HEK293 (cell line): ENCODE measurements around the gene CDKN2AIP.
"Not testable (repeated sequence)": the region's sequence is repeated elsewhere in the genome, so short reads cannot be mapped to it uniquely, and the experiment has no call there.

Experiments
- BCL11A ChIP-seq: fragments of 450-650 bp; formaldehyde crosslinking; IDR thresholded peaks from 2 replicates; pipeline ENCODE4 v1.5.1; 2016; ENCODE audit warnings: low read depth, missing biosample characterization, missing genetic modification characterization
- CTCF ChIP-seq: fragments of 450-650 bp; formaldehyde crosslinking; IDR thresholded peaks from 2 replicates; pipeline ENCODE4 v1.5.1; 2016; ENCODE audit warnings: missing biosample characterization, missing genetic modification characterization
- TCF7L2 ChIP-seq: IDR thresholded peaks from 2 replicates; pipeline ENCODE4 v1.6.1; 2011; ENCODE audit warnings: low read depth, mild to moderate bottlenecking, inconsistent platforms, low read length, moderate library complexity, borderline replicate concordance
- ZBTB26 ChIP-seq: fragments of 450-650 bp; formaldehyde crosslinking; optimal IDR thresholded peaks from 2 replicates; pipeline ENCODE3; 2016; ENCODE audit warnings: missing biosample characterization, mild to moderate bottlenecking, missing genetic modification characterization
- ZBTB44 ChIP-seq: fragments of 450-650 bp; IDR thresholded peaks from 2 replicates; pipeline ENCODE4 v1.5.1; 2018; ENCODE audit warnings: missing biosample characterization, mild to moderate bottlenecking, missing genetic modification characterization
- ZNF830 ChIP-seq: fragments of 450-650 bp; IDR thresholded peaks from 2 replicates; pipeline ENCODE4 v1.5.0; 2018; ENCODE audit warnings: missing biosample characterization, missing genetic modification characterization, low read depth, mild to moderate bottlenecking, moderate library complexity

- TF ChIP-seq ZNF830 (tag by site-specific recombination); CTCF (tag by site-specific recombination); BCL11A (tag by site-specific recombination); ZBTB26; ZBTB44 (tag by site-specific recombination); TCF7L2: not testable (repeated sequence)
Measured at GRCh38 chr4:183482515-183483095, 38.2 kb downstream of the CDKN2AIP start.
